PFSK-1 (cell line): Measurements from ENCODE around the gene RHBDL3.

ENCODE experiments used
- FOXP2 ChIP-seq: optimal IDR thresholded peaks from 2 replicates; pipeline ENCODE3; 2011; ENCODE audit warnings: borderline replicate concordance, control low read depth, inconsistent platforms; ENCODE audit not compliant: insufficient read depth; ENCODE audit errors: extremely low read length, extremely low read depth
- POLR2AphosphoS5 ChIP-seq: IDR thresholded peaks from 2 replicates; pipeline ENCODE4 v1.6.1; 2012; ENCODE audit warnings: low read depth, mild to moderate bottlenecking, control low read depth, low read length, moderate library complexity
- REST ChIP-seq, 2 experiments: IDR thresholded peaks; 2 replicates each; pipeline versions ENCODE4 v1.6.1 to v1.8.0; 2011 to 2012; ENCODE audit warnings: low read depth in 2 of 2, low read length in 2 of 2, control low read depth in 1 of 2, inconsistent platforms in 1 of 2, mild to moderate bottlenecking in 1 of 2, moderate library complexity in 1 of 2; ENCODE audit not compliant: insufficient read depth in 1 of 2
- SIN3A ChIP-seq: IDR thresholded peaks from 2 replicates; pipeline ENCODE4 v1.6.1; 2012; ENCODE audit warnings: mild to moderate bottlenecking, low read length, moderate library complexity, borderline replicate concordance; ENCODE audit not compliant: insufficient read depth
- TAF1 ChIP-seq: IDR thresholded peaks from 2 replicates; pipeline ENCODE4 v1.6.1; 2012; ENCODE audit warnings: low read length, control low read depth, borderline replicate concordance; ENCODE audit not compliant: insufficient read depth

- TF ChIP-seq REST (IDR thresholded peaks at IDR 0.05; ENCODE audit: insufficient read depth in 1 of 2, low read depth in 2 of 2, low read length in 2 of 2) (no peak), POLR2AphosphoS5 (no peak), TAF1 (no peak), SIN3A (no peak), FOXP2 (no peak)
Observed at GRCh38 chr17:32302037-32302436, 36.4 kb downstream of the RHBDL3 start.
